Measurements from ENCODE around the gene MOSPD2. TPM values are rescaled to one million over a fixed set of nuclear protein-coding genes. Genes with fewer than 3 reads are reported as not detected.

The MOSPD2 gene
- total RNA-seq, 1 donor from 2014 or later, result 10.2 TPM

- no peak for DNase-seq (ENCODE audit: low read depth, low spot score)
- H3K27me3 Mint-ChIP-seq (ENCODE audit: low read depth), result no peaks in the 10 kb centered on the region
- no peak for TF ChIP-seq CTCF (conservative IDR thresholded peaks at IDR 0.05)
- no peak overlapping the region for H3K4me3 Mint-ChIP-seq
- peaks cover 9% of the 10 kb centered on the region for H3K9me3 Mint-ChIP-seq
- peaks cover 3% of the 10 kb centered on the region for H3K36me3 Mint-ChIP-seq (ENCODE audit: low read depth)
- peak overlapping the region; percentile 54 for H3K27ac Mint-ChIP-seq (ENCODE audit: unreplicated experiment)
- peaks cover 34% of the 10 kb centered on the region for H3K4me1 Mint-ChIP-seq
Measured at GRCh38 chrX:14942341-14942740, 69.1 kb downstream of the MOSPD2 start.

DNA sequence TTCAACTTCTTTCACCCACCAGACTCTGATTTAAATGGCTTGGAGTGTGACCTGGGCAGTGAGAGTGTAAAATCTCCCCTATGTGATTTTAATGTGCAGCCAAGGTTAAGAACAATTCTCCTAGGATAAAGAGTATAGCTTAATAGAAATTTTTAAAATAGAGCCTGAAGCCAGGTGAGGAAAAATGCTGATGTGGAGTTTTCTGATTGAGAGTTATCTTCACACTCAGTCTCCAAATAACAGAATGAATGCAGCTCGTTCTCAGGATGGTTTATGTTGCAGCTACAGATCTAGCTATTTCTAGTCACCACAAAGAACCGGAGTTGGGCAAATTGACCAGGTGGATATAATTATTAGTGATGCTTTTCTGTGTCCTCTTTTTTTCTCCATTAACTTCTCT, 70.7 kb downstream of the MOSPD2 start:
- no peak for TF ChIP-seq CTCF (conservative IDR thresholded peaks at IDR 0.05)
- peaks cover 9% of the 10 kb centered on the region for H3K9me3 Mint-ChIP-seq
- no peak overlapping the region for H3K4me3 Mint-ChIP-seq

GRCh38 chrX:14946606-14947155, 73.5 kb downstream of the MOSPD2 start:
- Mint-ChIP-seq H3K4me3 (no peak overlapping the region), H3K4me1 (peaks cover 5% of the 10 kb centered on the region), H3K36me3 (ENCODE audit: low read depth) (no peaks in the 10 kb centered on the region), H3K27me3 (ENCODE audit: low read depth) (no peaks in the 10 kb centered on the region), H3K9me3 (peaks cover 6% of the 10 kb centered on the region), H3K27ac (ENCODE audit: unreplicated experiment) (no peak overlapping the region)
- DNase-seq (ENCODE audit: low read depth, low spot score), result no peak
- TF ChIP-seq CTCF (conservative IDR thresholded peaks at IDR 0.05), result no peak

More for the DNA sequence above, 70.7 kb downstream of the MOSPD2 start:
- Mint-ChIP-seq H3K27ac (ENCODE audit: unreplicated experiment) (no peak overlapping the region), H3K27me3 (ENCODE audit: low read depth) (no peaks in the 10 kb centered on the region), H3K36me3 (ENCODE audit: low read depth) (peaks cover 3% of the 10 kb centered on the region), H3K4me1 (peaks cover 25% of the 10 kb centered on the region)
- no peak for DNase-seq (ENCODE audit: low read depth, low spot score)

DNA sequence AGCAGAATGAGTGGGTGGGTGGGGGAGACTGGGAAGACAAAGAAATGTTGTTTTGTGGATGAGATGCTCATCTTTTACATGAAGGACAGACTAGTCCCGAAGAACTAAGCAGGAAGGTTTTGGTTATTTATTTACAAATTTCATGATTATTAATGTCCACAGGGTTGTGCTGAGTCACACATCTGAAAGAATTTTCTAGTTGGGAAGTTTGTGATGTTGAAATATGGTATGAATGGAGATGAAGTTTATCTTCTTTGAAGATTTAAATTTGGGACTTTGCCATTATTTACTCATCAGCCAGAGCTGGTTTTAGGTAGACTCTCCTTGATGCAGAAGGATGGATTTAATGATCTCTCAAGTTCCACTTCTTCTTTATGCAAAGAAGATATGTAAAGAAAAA, 75.5 kb downstream of the MOSPD2 start:
- TF ChIP-seq CTCF (conservative IDR thresholded peaks at IDR 0.05), result no peak
- no peaks in the 10 kb centered on the region for H3K36me3 Mint-ChIP-seq (ENCODE audit: low read depth)
- no peaks in the 10 kb centered on the region for H3K4me1 Mint-ChIP-seq
- peaks cover 6% of the 10 kb centered on the region for H3K9me3 Mint-ChIP-seq
- H3K4me3 Mint-ChIP-seq, result no peak overlapping the region
- no peak for DNase-seq (ENCODE audit: low read depth, low spot score)
- H3K27me3 Mint-ChIP-seq (ENCODE audit: low read depth), result no peaks in the 10 kb centered on the region
- H3K27ac Mint-ChIP-seq (ENCODE audit: unreplicated experiment), result no peak overlapping the region

DNA sequence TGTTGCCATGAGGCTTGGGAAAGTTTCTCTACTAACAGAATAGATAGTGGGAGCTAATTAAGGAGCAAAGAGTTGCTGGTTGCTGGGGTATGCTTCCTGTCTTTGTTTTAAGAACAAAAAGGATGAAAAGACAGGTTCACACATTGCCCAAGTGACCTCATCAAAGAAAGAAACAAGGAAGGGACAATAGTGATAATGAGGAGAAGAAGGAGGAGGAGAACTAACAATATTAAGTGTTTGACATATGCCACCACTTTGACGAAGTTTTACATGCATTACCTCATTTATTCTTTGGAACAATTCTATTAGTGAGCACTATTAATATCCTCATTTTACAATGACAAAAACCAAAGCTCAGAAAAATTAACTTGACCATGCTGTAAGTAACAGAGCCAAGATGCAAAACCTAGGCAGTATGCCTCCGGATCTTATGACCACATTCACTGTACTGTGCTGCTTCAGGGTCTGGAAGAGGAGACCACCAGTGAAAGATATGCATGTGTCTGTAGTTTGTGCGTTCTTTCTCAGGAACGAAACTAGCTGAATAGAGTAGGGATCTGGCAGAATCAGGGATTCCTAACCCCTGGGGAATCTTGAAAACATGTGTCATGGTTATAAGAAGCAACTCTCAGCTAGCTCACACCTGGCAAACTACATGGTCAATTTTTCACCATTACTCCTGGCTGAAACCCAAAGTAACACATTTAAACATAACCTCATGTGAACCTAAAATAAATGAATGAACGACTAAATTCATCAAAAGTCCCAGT, 83.8 kb downstream of the MOSPD2 start:
- H3K4me3 Mint-ChIP-seq, result no peak overlapping the region
- H3K9me3 Mint-ChIP-seq, result peaks cover 12% of the 10 kb centered on the region
- DNase-seq (ENCODE audit: low read depth, low spot score), result no peak
- TF ChIP-seq CTCF (conservative IDR thresholded peaks at IDR 0.05), result no peak
- H3K27me3 Mint-ChIP-seq (ENCODE audit: low read depth), result no peaks in the 10 kb centered on the region
- H3K36me3 Mint-ChIP-seq (ENCODE audit: low read depth), result peaks cover 6% of the 10 kb centered on the region
- no peaks in the 10 kb centered on the region for H3K4me1 Mint-ChIP-seq
- H3K27ac Mint-ChIP-seq (ENCODE audit: unreplicated experiment), result no peak overlapping the region

All from neural crest cell (in vitro differentiated cells).